Upper lobe of left lung (tissue), 6 donors: Measurements from ENCODE around the gene LBH. TPM values are rescaled to one million over a fixed set of nuclear protein-coding genes. Genes with fewer than 3 reads are reported as not detected.
"Not testable (repeated sequence)": the region's sequence is repeated elsewhere in the genome, so short reads cannot be mapped to it uniquely, and the experiment has no call there.

Source experiments
- ATAC-seq, 2 donors: fragments of 200-7000 bp; cut with Tn5 transposase; one replicate each; pipeline ENCODE4 v1.9.1; 2022; ENCODE audit warnings: mild to moderate bottlenecking in 2 of 2, moderate library complexity in 2 of 2; ENCODE audit not compliant: low FRiP score in 2 of 2
- DNase-seq, 2 donors: peaks; one replicate each; pipeline ENCODE4 v3.0.0-alpha.2; 2019 to 2020
- H3K27ac ChIP-seq, 4 donors: fragments of 200-600 bp; sonication (generic); one replicate each; pipeline ENCODE4 v1.5.1; 2016 to 2019
- H3K27me3 ChIP-seq, 4 donors: fragments of 200-600 bp; sonication (generic); one replicate each; pipeline ENCODE4 v1.5.1; 2017 to 2019
- H3K36me3 ChIP-seq, 4 donors: fragments of 200-600 bp; sonication (generic); one replicate each; pipeline ENCODE4 v1.5.1; 2016 to 2019
- H3K4me1 ChIP-seq, 4 donors: fragments of 200-600 bp; sonication (generic); one replicate each; pipeline ENCODE4 v1.5.1; 2018 to 2019
- H3K4me3 ChIP-seq, 4 donors: fragments of 200-600 bp; sonication (generic); one replicate each; pipeline ENCODE4 v1.5.1; 2017 to 2019; ENCODE audit warnings: mild to moderate bottlenecking in 2 of 4, moderate library complexity in 1 of 4
- H3K9me3 ChIP-seq, 4 donors: fragments of 200-600 bp; sonication (generic); one replicate each; pipeline ENCODE4 v1.5.1; 2018 to 2019
- EP300 ChIP-seq, 4 donors: sonication (generic); formaldehyde crosslinking; IDR thresholded peaks; one replicate each; pipeline ENCODE4 v1.5.1; 2017; ENCODE audit warnings: antibody characterized with exemption in 4 of 4, control low read depth in 2 of 4
- POLR2A ChIP-seq, 4 donors: fragments of 450-650 bp; IDR thresholded peaks; one replicate each; pipeline ENCODE4 v1.5.1; 2016 to 2017; ENCODE audit warnings: antibody characterized with exemption in 4 of 4, mild to moderate bottlenecking in 2 of 4
- POLR2AphosphoS5 ChIP-seq, 2 donors: sonication (generic); formaldehyde crosslinking; IDR thresholded peaks; one replicate each; pipeline ENCODE4 v1.5.1; 2017; ENCODE audit warnings: antibody characterized with exemption in 2 of 2
- WGBS, 2 donors: methylation state at CpG; one replicate each; pipeline ENCODE4 v1.1.5; 2017 to 2018; 5-methylcytosine and 5-hydroxymethylcytosine counted together
- total RNA-seq, 6 donors: library from RNA; depleted of rRNA in 4 of 6; stranded (reverse); fragments of >200 nt in 4 of 6; gene quantifications; one replicate each; pipeline versions ENCODE4 v1.1.0 to v1.2.1, GENCODE V29; 2016 to 2021
- TF ChIP-seq, protein P1 (sequence below), 6 experiments: fragments of 450-650 bp in 4 of 6; fragments of 200-600 bp in 2 of 6; sonication (generic) in 2 of 6; IDR thresholded peaks; one replicate each; pipeline ENCODE4 v1.5.1; 2016 to 2019; ENCODE audit warnings: antibody characterized with exemption in 6 of 6
- donor health status: DM: no; HTN: no; CAD: no; lungs with moderate emphysema.
- donor health status: DM: no; HTN: yes; CAD: no; lungs with severe emphysema.

LBH gene
- total RNA-seq, 6 donors from 2014 or later = 45.6 to 270 (median 154) TPM

- H3K9me3 ChIP-seq = no peaks in the 10 kb centered on the region
- H3K27me3 ChIP-seq = no peaks in the 10 kb centered on the region
- H3K4me1 ChIP-seq = peaks cover 23 to 38% (median 27%) of the 10 kb centered on the region in 4 donors
- DNase-seq = peak in 1 of 2 donors; percentile 40
- H3K4me3 ChIP-seq = no peak overlapping the region
- WGBS, 2 donors = 46 to 47% methylated on average over 7 of the region's 7 CpGs
- TF ChIP-seq POLR2A (IDR thresholded peaks at IDR 0.05) (no peak), EP300 (IDR thresholded peaks at IDR 0.05) (no peak), POLR2AphosphoS5 (IDR thresholded peaks at IDR 0.05) (peak in 1 of 2 donors; percentile 7)
- TF ChIP-seq, protein P1, sequence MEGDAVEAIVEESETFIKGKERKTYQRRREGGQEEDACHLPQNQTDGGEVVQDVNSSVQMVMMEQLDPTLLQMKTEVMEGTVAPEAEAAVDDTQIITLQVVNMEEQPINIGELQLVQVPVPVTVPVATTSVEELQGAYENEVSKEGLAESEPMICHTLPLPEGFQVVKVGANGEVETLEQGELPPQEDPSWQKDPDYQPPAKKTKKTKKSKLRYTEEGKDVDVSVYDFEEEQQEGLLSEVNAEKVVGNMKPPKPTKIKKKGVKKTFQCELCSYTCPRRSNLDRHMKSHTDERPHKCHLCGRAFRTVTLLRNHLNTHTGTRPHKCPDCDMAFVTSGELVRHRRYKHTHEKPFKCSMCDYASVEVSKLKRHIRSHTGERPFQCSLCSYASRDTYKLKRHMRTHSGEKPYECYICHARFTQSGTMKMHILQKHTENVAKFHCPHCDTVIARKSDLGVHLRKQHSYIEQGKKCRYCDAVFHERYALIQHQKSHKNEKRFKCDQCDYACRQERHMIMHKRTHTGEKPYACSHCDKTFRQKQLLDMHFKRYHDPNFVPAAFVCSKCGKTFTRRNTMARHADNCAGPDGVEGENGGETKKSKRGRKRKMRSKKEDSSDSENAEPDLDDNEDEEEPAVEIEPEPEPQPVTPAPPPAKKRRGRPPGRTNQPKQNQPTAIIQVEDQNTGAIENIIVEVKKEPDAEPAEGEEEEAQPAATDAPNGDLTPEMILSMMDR (IDR thresholded peaks at IDR 0.05) = no peak
- ATAC-seq = peak; percentile 61 to 65
- H3K27ac ChIP-seq = peak overlapping the region; percentile 39 to 75 (median 74)
- no peaks in the 10 kb centered on the region for H3K36me3 ChIP-seq
Observed at GRCh38 chr2:30266051-30266621, 34.8 kb downstream of the LBH start.

DNA sequence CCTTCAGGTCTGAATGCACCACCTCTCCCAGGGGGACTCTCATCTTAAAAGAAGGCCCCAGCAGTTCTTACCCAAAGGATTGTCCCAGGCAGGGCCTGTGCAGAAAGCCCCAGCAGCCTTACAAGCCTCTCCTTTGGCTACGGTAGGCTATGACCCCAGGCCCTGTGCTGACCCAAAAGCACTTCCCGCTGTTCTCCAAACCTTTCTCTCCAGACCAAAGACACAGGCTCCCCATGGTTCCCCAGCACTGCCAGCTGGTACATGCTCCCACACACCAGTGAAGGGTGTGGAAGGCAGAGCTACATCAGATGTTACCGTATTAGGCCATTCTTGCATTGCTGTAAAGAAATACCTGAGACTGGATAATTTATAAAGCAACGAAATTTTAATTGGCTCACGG lies 35.4 kb downstream of the LBH start:
- no peak for DNase-seq
- peak overlapping the region in 3 of 4 donors; percentile 39 to 75 (median 74) for H3K27ac ChIP-seq
- no peak for ATAC-seq
- no peaks in the 10 kb centered on the region for H3K27me3 ChIP-seq
- peaks cover 23 to 42% (median 27%) of the 10 kb centered on the region in 4 donors for H3K4me1 ChIP-seq
- H3K4me3 ChIP-seq = no peak overlapping the region
- no peaks in the 10 kb centered on the region for H3K36me3 ChIP-seq
- WGBS, 2 donors = 86 to 91% methylated on average over 3 to 5 of the region's 5 CpGs
- no peak for TF ChIP-seq EP300 (IDR thresholded peaks at IDR 0.05)
- TF ChIP-seq POLR2AphosphoS5 (IDR thresholded peaks at IDR 0.05) = no peak
- TF ChIP-seq, protein P1 (IDR thresholded peaks at IDR 0.05) = no peak
- no peak for TF ChIP-seq POLR2A (IDR thresholded peaks at IDR 0.05)
- H3K9me3 ChIP-seq = no peaks in the 10 kb centered on the region

GRCh38 chr2:30267161-30267975 lies 36.0 kb downstream of the LBH start:
- DNase-seq = no peak
- Histone ChIP-seq H3K27me3 (no peaks in the 10 kb centered on the region), H3K27ac (peak overlapping the region in 1 of 4 donors; percentile 75), H3K9me3 (no peaks in the 10 kb centered on the region), H3K4me3 (no peak overlapping the region), H3K4me1 (peaks cover 23 to 42% (median 27%) of the 10 kb centered on the region in 4 donors), H3K36me3 (no peaks in the 10 kb centered on the region)
- ATAC-seq = no peak
- no peak for TF ChIP-seq POLR2A (IDR thresholded peaks at IDR 0.05)
- TF ChIP-seq, protein P1 (IDR thresholded peaks at IDR 0.05) = no peak
- TF ChIP-seq POLR2AphosphoS5 (IDR thresholded peaks at IDR 0.05) = no peak
- no peak for TF ChIP-seq EP300 (IDR thresholded peaks at IDR 0.05)
- WGBS, 2 donors = 80 to 84% methylated on average over 13 of the region's 13 CpGs

GRCh38 chr2:30268296-30268871 lies 37.0 kb downstream of the LBH start:
- no peak overlapping the region for H3K4me3 ChIP-seq
- TF ChIP-seq, protein P1 (IDR thresholded peaks at IDR 0.05) = no peak
- TF ChIP-seq POLR2AphosphoS5 (IDR thresholded peaks at IDR 0.05) (no peak), POLR2A (IDR thresholded peaks at IDR 0.05) (no peak), EP300 (IDR thresholded peaks at IDR 0.05) (no peak)
- 87 to 90% methylated on average over 5 of the region's 5 CpGs for WGBS, 2 donors
- H3K36me3 ChIP-seq = no peaks in the 10 kb centered on the region
- no peaks in the 10 kb centered on the region for H3K9me3 ChIP-seq
- peaks cover 31 to 47% (median 35%) of the 10 kb centered on the region in 4 donors for H3K4me1 ChIP-seq
- H3K27me3 ChIP-seq = no peaks in the 10 kb centered on the region
- DNase-seq (no peak), ATAC-seq (no peak)
- H3K27ac ChIP-seq = peak overlapping the region in 3 of 4 donors; percentile 21 to 75 (median 38)

GRCh38 chr2:30269114-30269770 lies 37.9 kb downstream of the LBH start:
- not testable (repeated sequence) for H3K27me3 ChIP-seq, H3K4me3 ChIP-seq, ATAC-seq, DNase-seq, H3K9me3 ChIP-seq, H3K36me3 ChIP-seq
- 95 to 96% methylated on average over 16 of the region's 16 CpGs for WGBS, 2 donors
- Histone ChIP-seq H3K4me1 (peaks cover 36 to 52% (median 39%) of the 10 kb centered on the region in 4 donors), H3K27ac (peak overlapping the region in 2 of 4 donors; percentile 1 to 69)
